Measurements from ENCODE around the gene NIBAN1. TPM values are rescaled to one million over a fixed set of nuclear protein-coding genes. Genes with fewer than 3 reads are reported as not detected.
"Not testable (repeated sequence)": the region's sequence is repeated elsewhere in the genome, so short reads cannot be mapped to it uniquely, and the experiment has no call there.

NIBAN1 gene
- polyA plus RNA-seq, 2 donors = 14.7 to 27.4 TPM

DNA sequence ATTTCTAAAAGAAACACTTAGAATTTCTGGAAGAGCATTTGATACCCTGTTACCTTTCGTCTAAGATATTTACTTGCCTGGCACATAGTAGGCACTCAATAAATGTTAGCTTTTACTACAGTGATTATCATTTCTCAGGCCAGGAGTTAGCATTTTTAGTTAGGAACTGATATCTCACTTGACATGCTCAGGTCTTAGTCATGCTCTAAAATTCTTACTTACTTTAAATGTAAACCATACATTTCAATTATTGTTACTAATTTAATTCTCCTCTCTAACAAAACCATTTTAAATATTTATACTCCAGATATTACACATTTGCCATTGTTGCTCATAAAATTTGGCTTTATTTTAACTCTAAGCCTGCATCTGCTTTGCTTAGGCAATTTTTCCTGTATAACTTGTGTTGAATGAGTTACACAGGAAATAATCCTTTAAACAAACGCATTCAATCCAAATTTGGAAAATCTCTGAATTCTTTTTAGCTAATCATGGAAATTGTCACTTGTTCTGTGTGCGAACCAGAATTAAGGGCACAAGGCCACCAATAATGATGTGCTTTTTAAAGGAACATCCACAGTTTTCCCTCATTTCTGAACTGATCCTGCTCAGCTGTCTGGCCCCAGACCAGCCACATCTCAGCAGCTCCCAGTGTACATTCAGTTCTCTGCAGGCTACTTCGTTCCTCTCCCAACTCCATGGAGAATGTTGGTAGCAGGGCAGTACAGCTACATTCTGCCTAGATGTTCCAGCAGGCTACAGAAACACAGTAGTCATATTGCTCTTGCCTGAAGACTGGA lies 15.6 kb downstream of the NIBAN1 start:
- H3K4me3 ChIP-seq (ENCODE audit: low read depth in 1 of 2, low read length in 2 of 2) = no peak overlapping the region
- no peaks in the 10 kb centered on the region for H3K36me3 ChIP-seq (ENCODE audit: control insufficient read depth in 2 of 2, insufficient read depth in 2 of 2, low read length in 1 of 2)
- peaks cover 0 to 3% of the 10 kb centered on the region in 2 donors for H3K4me1 ChIP-seq (ENCODE audit: control insufficient read depth in 2 of 2, insufficient read depth in 2 of 2, low read length in 1 of 2)
- peak overlapping the region in 1 of 2 donors; percentile 13 for H3K27ac ChIP-seq (ENCODE audit: low read depth in 2 of 2, low read length in 1 of 2)
- 59 to 62% methylated on average over 4 of the region's 4 CpGs for WGBS, 2 donors
- no peaks in the 10 kb centered on the region for H3K27me3 ChIP-seq (ENCODE audit: control insufficient read depth in 1 of 2, insufficient read depth in 2 of 2, low read length in 2 of 2)
- no peaks in the 10 kb centered on the region for H3K9me3 ChIP-seq (ENCODE audit: control insufficient read depth in 2 of 2, insufficient read depth in 1 of 2, low read depth in 1 of 2, low read length in 1 of 2)

DNA sequence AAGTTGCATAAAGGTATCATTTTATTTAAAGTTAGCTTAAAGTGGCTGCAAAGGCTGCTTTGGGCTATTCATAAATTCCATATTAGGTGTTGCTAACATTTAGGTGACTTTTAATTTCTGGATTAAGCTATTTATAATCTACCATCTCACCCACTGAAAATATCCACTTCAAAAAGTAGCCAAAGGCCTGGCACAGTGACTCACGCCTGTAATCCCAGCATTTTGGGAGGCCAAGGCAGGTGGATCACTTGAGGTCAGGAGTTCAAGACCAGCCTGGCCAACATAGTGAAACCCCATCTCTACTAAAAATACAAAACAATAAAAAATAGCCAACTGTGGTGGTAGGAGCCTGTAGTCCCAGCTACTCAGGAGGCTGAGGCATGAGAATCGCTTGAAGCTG lies 16.4 kb downstream of the NIBAN1 start:
- WGBS, 2 donors = 86 to 92% methylated on average over 2 of the region's 2 CpGs
- H3K9me3 ChIP-seq (ENCODE audit: control insufficient read depth in 2 of 2, insufficient read depth in 1 of 2, low read depth in 1 of 2, low read length in 1 of 2); H3K4me3 ChIP-seq (ENCODE audit: low read depth in 1 of 2, low read length in 2 of 2); H3K27me3 ChIP-seq (ENCODE audit: control insufficient read depth in 1 of 2, insufficient read depth in 2 of 2, low read length in 2 of 2); H3K27ac ChIP-seq (ENCODE audit: low read depth in 2 of 2, low read length in 1 of 2); H3K36me3 ChIP-seq (ENCODE audit: control insufficient read depth in 2 of 2, insufficient read depth in 2 of 2, low read length in 1 of 2); H3K4me1 ChIP-seq (ENCODE audit: control insufficient read depth in 2 of 2, insufficient read depth in 2 of 2, low read length in 1 of 2): not testable (repeated sequence)

DNA sequence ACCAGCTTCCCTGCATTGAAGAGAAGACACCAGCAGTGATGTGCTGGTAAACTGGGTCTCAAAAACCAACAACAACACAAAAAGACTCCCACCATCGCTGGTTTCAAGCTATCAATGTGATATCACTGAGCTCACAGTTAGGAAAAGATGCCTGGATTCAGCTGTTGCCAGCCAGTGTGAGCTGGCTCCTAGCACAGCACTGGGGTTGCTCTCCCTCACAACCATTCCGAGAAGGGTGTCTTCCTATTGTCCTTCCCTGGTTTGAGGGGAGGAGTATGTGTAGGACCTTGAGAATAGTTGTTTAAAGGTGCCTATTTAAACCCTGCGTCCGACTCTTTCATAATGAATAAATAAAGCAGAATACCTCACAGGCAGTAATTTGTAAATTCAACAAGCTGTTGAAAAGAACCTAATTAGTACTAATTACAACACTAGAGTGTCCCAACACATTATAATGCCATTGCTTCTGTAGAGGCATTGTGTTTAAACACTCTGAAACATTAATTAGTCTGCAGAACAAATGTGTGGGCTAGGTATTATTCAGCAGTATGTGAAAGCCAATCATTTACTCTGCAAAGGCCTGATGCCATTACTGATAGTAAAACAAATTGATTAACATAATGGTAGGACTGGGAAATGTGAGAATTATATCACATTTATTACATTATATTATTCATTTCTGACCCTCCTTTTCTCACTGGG lies 17.2 kb downstream of the NIBAN1 start:
- no peak overlapping the region for H3K27ac ChIP-seq (ENCODE audit: low read depth in 2 of 2, low read length in 1 of 2)
- H3K4me1 ChIP-seq (ENCODE audit: control insufficient read depth in 2 of 2, insufficient read depth in 2 of 2, low read length in 1 of 2) = peaks cover 0 to 3% of the 10 kb centered on the region in 2 donors

DNA sequence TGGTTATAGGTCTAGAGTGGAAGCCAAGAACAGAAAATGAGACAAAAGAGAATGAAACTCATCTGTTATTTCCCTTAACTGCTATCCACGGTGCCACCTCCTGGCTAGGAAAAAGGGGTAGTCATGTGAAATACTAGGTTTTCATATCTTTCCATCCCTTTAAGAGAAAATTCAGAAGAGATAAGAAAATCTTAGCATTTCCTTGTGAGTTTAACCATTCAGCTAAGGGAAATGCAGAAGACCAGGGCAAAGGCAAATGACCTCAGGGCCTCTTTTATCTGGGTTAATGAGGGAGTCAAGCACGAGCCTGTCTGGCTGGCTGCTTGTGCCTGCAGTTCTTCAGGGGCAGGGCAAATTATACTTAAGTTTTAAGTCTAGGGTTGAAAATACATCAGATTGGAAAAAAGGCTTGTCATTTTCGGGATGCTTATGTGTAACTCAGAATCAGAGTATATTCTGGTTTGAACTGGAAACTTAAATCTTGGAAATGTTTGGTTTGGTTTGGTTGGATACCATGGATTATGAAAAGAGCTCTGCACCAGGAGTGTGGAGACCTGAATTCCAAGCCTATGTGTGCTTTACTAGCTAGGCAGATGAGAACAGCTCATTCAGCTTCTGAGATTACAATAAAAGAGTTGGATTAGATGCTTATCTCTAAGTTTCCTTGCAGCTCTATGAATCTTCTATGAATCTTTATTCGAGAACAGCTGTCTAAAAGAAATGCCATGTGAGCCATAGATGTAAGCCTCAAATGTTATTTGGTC lies 19.9 kb downstream of the NIBAN1 start:
- Histone ChIP-seq H3K36me3 (ENCODE audit: control insufficient read depth in 2 of 2, insufficient read depth in 2 of 2, low read length in 1 of 2) (peaks cover 0 to 4% of the 10 kb centered on the region in 2 donors), H3K4me1 (ENCODE audit: control insufficient read depth in 2 of 2, insufficient read depth in 2 of 2, low read length in 1 of 2) (peaks cover 0 to 6% of the 10 kb centered on the region in 2 donors), H3K27ac (ENCODE audit: low read depth in 2 of 2, low read length in 1 of 2) (no peak overlapping the region)

More for the DNA sequence above, 17.2 kb downstream of the NIBAN1 start:
- Histone ChIP-seq H3K27me3 (ENCODE audit: control insufficient read depth in 1 of 2, insufficient read depth in 2 of 2, low read length in 2 of 2) (no peaks in the 10 kb centered on the region), H3K36me3 (ENCODE audit: control insufficient read depth in 2 of 2, insufficient read depth in 2 of 2, low read length in 1 of 2) (no peaks in the 10 kb centered on the region), H3K9me3 (ENCODE audit: control insufficient read depth in 2 of 2, insufficient read depth in 1 of 2, low read depth in 1 of 2, low read length in 1 of 2) (no peaks in the 10 kb centered on the region), H3K4me3 (ENCODE audit: low read depth in 1 of 2, low read length in 2 of 2) (no peak overlapping the region)
- WGBS, 2 donors = 85 to 94% methylated on average over 4 of the region's 4 CpGs

DNA sequence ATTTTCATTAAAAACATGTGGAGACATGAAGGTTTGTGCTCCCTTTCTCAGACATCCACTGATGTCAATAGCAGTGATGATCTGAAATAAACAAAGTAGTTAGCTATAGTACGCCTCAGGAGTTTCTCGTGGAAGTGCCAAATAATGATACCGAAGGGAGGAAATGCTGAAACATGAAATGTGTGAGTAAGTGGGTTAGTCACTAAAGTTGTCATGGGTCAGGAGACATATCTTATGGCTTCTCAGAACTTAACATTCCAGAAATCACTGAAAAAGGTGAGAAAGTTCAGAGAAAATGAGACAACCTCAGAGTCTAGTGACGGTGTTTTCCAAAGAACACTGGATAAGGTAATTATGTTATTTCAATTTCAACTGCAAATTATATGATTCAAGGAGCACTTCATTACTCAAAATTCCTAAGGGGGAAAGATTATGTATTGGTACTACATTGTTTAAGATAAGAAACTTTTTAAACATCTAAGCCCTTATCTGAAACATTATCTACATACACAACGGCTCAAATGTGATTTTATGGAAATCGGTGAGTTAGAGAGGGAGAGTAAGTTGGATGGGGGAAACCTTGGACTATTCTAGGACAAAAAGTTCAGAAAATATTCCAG lies 20.6 kb downstream of the NIBAN1 start:
- Histone ChIP-seq H3K9me3 (ENCODE audit: control insufficient read depth in 2 of 2, insufficient read depth in 1 of 2, low read depth in 1 of 2, low read length in 1 of 2) (no peaks in the 10 kb centered on the region), H3K27me3 (ENCODE audit: control insufficient read depth in 1 of 2, insufficient read depth in 2 of 2, low read length in 2 of 2) (no peaks in the 10 kb centered on the region), H3K4me1 (ENCODE audit: control insufficient read depth in 2 of 2, insufficient read depth in 2 of 2, low read length in 1 of 2) (peaks cover 0 to 6% of the 10 kb centered on the region in 2 donors), H3K27ac (ENCODE audit: low read depth in 2 of 2, low read length in 1 of 2) (no peak overlapping the region), H3K36me3 (ENCODE audit: control insufficient read depth in 2 of 2, insufficient read depth in 2 of 2, low read length in 1 of 2) (peaks cover 0 to 4% of the 10 kb centered on the region in 2 donors), H3K4me3 (ENCODE audit: low read depth in 1 of 2, low read length in 2 of 2) (no peak overlapping the region)
- 47 to 52% methylated on average over 6 of the region's 6 CpGs for WGBS, 2 donors

More for the DNA sequence above, 19.9 kb downstream of the NIBAN1 start:
- 45 to 47% methylated on average over 4 of the region's 4 CpGs for WGBS, 2 donors
- H3K27me3 ChIP-seq (ENCODE audit: control insufficient read depth in 1 of 2, insufficient read depth in 2 of 2, low read length in 2 of 2) = no peaks in the 10 kb centered on the region
- no peaks in the 10 kb centered on the region for H3K9me3 ChIP-seq (ENCODE audit: control insufficient read depth in 2 of 2, insufficient read depth in 1 of 2, low read depth in 1 of 2, low read length in 1 of 2)
- no peak overlapping the region for H3K4me3 ChIP-seq (ENCODE audit: low read depth in 1 of 2, low read length in 2 of 2)

DNA sequence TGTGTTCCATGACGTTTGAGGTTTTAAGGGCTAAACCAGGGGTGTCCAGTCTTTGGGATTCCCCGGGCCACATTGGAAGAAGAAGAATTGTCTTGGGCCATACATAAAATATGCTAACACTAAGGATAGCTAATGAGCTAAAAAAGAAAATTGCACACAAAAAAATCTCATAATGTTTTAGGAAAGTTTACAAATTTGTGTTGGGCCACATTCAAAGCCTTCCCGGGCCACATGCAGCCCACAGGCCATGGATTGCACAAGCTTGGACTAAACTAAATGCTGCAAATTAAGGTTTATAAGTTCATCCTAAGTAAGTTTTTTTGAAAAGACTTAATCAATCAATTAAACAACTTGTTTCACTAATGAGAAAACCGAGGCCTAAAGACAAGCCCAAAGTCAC lies 21.9 kb downstream of the NIBAN1 start:
- 82 to 84% methylated on average over 4 of the region's 4 CpGs for WGBS, 2 donors
- Histone ChIP-seq H3K27me3 (ENCODE audit: control insufficient read depth in 1 of 2, insufficient read depth in 2 of 2, low read length in 2 of 2) (no peaks in the 10 kb centered on the region), H3K36me3 (ENCODE audit: control insufficient read depth in 2 of 2, insufficient read depth in 2 of 2, low read length in 1 of 2) (peaks cover 0 to 4% of the 10 kb centered on the region in 2 donors), H3K9me3 (ENCODE audit: control insufficient read depth in 2 of 2, insufficient read depth in 1 of 2, low read depth in 1 of 2, low read length in 1 of 2) (no peaks in the 10 kb centered on the region), H3K27ac (ENCODE audit: low read depth in 2 of 2, low read length in 1 of 2) (no peak overlapping the region), H3K4me1 (ENCODE audit: control insufficient read depth in 2 of 2, insufficient read depth in 2 of 2, low read length in 1 of 2) (peaks cover 2 to 7% of the 10 kb centered on the region in 2 donors), H3K4me3 (ENCODE audit: low read depth in 1 of 2, low read length in 2 of 2) (no peak overlapping the region)

DNA sequence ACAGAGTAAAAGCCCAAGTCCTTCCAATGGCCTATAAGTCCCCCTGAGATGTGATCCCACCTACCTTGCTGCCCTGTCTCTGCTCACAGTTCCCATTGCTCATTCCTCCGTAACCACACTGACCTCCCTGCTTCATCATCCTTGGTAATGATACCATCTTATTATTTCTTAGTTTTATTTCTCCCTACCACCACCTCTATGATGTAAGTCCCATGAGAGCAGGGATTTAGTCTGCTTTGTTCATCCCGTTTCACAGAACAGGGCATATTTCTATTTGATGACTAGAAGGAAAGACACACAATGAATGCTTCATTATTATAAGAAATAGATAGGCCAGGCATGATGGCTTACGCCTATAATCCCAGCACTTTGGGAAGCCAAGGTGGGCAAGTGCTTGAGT lies 22.5 kb downstream of the NIBAN1 start:
- Histone ChIP-seq H3K4me3 (ENCODE audit: low read depth in 1 of 2, low read length in 2 of 2) (no peak overlapping the region), H3K36me3 (ENCODE audit: control insufficient read depth in 2 of 2, insufficient read depth in 2 of 2, low read length in 1 of 2) (peaks cover 0 to 4% of the 10 kb centered on the region in 2 donors), H3K4me1 (ENCODE audit: control insufficient read depth in 2 of 2, insufficient read depth in 2 of 2, low read length in 1 of 2) (peaks cover 2 to 8% of the 10 kb centered on the region in 2 donors), H3K27me3 (ENCODE audit: control insufficient read depth in 1 of 2, insufficient read depth in 2 of 2, low read length in 2 of 2) (no peaks in the 10 kb centered on the region), H3K27ac (ENCODE audit: low read depth in 2 of 2, low read length in 1 of 2) (no peak overlapping the region), H3K9me3 (ENCODE audit: control insufficient read depth in 2 of 2, insufficient read depth in 1 of 2, low read depth in 1 of 2, low read length in 1 of 2) (no peaks in the 10 kb centered on the region)
- WGBS, 2 donors = 91 to 94% methylated on average over 3 of the region's 3 CpGs

DNA sequence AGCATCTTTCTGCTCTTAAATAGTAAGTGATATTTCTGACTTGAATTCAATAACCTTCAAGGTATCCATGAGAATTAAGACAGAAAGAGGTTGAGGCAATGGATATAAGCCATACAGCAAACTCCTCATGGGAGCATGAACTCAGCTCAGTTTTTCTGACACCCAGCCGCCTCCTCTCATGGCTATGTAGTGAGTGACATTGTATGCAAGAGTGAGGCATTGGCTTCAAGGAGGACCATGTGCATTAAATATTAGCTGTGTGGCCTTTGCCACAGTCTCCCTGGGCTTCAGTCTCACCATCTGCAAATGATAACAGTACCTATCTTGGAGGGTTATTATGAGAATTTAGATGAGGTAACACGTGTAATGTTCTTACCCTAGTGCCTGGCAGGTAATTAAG lies 23.4 kb downstream of the NIBAN1 start:
- H3K4me1 ChIP-seq (ENCODE audit: control insufficient read depth in 2 of 2, insufficient read depth in 2 of 2, low read length in 1 of 2) = peaks cover 2 to 4% of the 10 kb centered on the region in 2 donors
- no peaks in the 10 kb centered on the region for H3K27me3 ChIP-seq (ENCODE audit: control insufficient read depth in 1 of 2, insufficient read depth in 2 of 2, low read length in 2 of 2)
- H3K9me3 ChIP-seq (ENCODE audit: control insufficient read depth in 2 of 2, insufficient read depth in 1 of 2, low read depth in 1 of 2, low read length in 1 of 2) = no peaks in the 10 kb centered on the region
- H3K4me3 ChIP-seq (ENCODE audit: low read depth in 1 of 2, low read length in 2 of 2) = no peak overlapping the region
- no peak overlapping the region for H3K27ac ChIP-seq (ENCODE audit: low read depth in 2 of 2, low read length in 1 of 2)
- WGBS, 2 donors = 90 to 92% methylated on average over 2 of the region's 2 CpGs
- H3K36me3 ChIP-seq (ENCODE audit: control insufficient read depth in 2 of 2, insufficient read depth in 2 of 2, low read length in 1 of 2) = peaks cover 0 to 4% of the 10 kb centered on the region in 2 donors

DNA sequence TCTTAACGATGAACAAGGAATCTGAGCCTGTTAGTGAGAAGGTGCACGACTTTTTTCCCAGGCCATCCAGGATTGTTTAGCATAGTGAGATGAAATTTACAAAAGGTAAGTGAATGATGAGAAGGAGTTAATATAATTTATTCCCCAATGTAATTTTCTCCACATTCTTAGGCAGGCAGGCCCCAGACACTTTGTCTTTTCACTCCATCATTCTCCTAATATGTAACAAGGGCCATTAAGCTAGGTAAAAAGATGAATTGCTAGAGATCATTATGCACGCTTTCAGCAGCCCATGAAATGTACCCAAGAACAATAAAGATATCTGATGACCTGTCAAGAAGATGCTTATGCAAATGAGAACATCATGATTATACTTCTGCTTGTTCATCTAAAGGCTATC lies 24.1 kb downstream of the NIBAN1 start:
- 73 to 90% methylated on average over 3 of the region's 3 CpGs for WGBS, 2 donors
- Histone ChIP-seq H3K4me1 (ENCODE audit: control insufficient read depth in 2 of 2, insufficient read depth in 2 of 2, low read length in 1 of 2) (peaks cover 2 to 4% of the 10 kb centered on the region in 2 donors), H3K27me3 (ENCODE audit: control insufficient read depth in 1 of 2, insufficient read depth in 2 of 2, low read length in 2 of 2) (no peaks in the 10 kb centered on the region), H3K27ac (ENCODE audit: low read depth in 2 of 2, low read length in 1 of 2) (no peak overlapping the region), H3K9me3 (ENCODE audit: control insufficient read depth in 2 of 2, insufficient read depth in 1 of 2, low read depth in 1 of 2, low read length in 1 of 2) (no peaks in the 10 kb centered on the region), H3K36me3 (ENCODE audit: control insufficient read depth in 2 of 2, insufficient read depth in 2 of 2, low read length in 1 of 2) (peaks cover 0 to 4% of the 10 kb centered on the region in 2 donors), H3K4me3 (ENCODE audit: low read depth in 1 of 2, low read length in 2 of 2) (no peak overlapping the region)

Data from esophagus (tissue), 2 donors.